ENCODE measurements around the gene TMEM135. TPM values are rescaled to one million over a fixed set of nuclear protein-coding genes. Genes with fewer than 3 reads are reported as not detected.

TMEM135 gene
- polyA plus RNA-seq, 1 of the 3 experiments (the other 2 are of a cell fraction): 3.0 TPM

GRCh38 chr11:87134524-87135106 is 96.9 kb downstream of the TMEM135 start:
- H3K27me3 ChIP-seq (ENCODE audit: insufficient read depth): no peaks in the 10 kb centered on the region
- CTCF ChIA-PET: interaction anchor here (1.2 kb wide), 1 partner anchor 144 kb away, joined by 3 read pairs; no protein-coding TSS in a partner anchor
- no peak for DNase-seq
- H3K9ac ChIP-seq: no peak overlapping the region
- no peaks in the 10 kb centered on the region; a peak in 1 of 4 replicates for H3K4me1 ChIP-seq (ENCODE audit: control insufficient read depth in 1 of 2, insufficient read depth in 2 of 2, low read depth in 1 of 2, low read length in 1 of 2)
- peaks cover 0 to 4% of the 10 kb centered on the region in 2 experiments for H3K36me3 ChIP-seq (replicated peaks in 1 of 2; ENCODE audit: control insufficient read depth in 1 of 2, insufficient read depth in 2 of 2, low read length in 1 of 2)
- H2AFZ ChIP-seq (ENCODE audit: low read depth): no peak overlapping the region
- H3K79me2 ChIP-seq (ENCODE audit: insufficient read depth): no peaks in the 10 kb centered on the region
- no peak overlapping the region for H3K4me2 ChIP-seq
- no peak overlapping the region for H3K27ac ChIP-seq (ENCODE audit: low read depth in 2 of 2, low read length in 1 of 2)
- H3F3A ChIP-seq (replicated peaks; ENCODE audit: insufficient read depth): no peaks in the 10 kb centered on the region
- H4K20me1 ChIP-seq (ENCODE audit: insufficient read depth): no peaks in the 10 kb centered on the region
- 100% methylated on average over 1 of the region's 1 CpG for WGBS (ENCODE audit: low lambda C conversion rate)
- H3K4me3 ChIP-seq (ENCODE audit: low read depth in 2 of 2, low read length in 1 of 2): no peak overlapping the region
- POLR2A ChIA-PET: no interaction called here
- TF ChIP-seq RFX5 (IDR thresholded peaks at IDR 0.05; ENCODE audit: low read length) (no peak), SIN3A (IDR thresholded peaks at IDR 0.05; ENCODE audit: borderline replicate concordance, low read depth, low read length) (no peak)
- no peaks in the 10 kb centered on the region for H3K9me2 ChIP-seq
- H3K9me3 ChIP-seq: no peaks in the 10 kb centered on the region

- DNase-seq: no peak
- Histone ChIP-seq H3K27ac (ENCODE audit: low read depth in 2 of 2, low read length in 1 of 2) (no peak overlapping the region), H3K4me1 (ENCODE audit: control insufficient read depth in 1 of 2, insufficient read depth in 2 of 2, low read depth in 1 of 2, low read length in 1 of 2) (no peaks in the 10 kb centered on the region; a peak in 1 of 4 replicates), H3K27me3 (ENCODE audit: insufficient read depth) (no peaks in the 10 kb centered on the region), H3K4me3 (ENCODE audit: low read depth in 2 of 2, low read length in 1 of 2) (no peak overlapping the region), H3K9ac (no peak overlapping the region), H3K9me3 (no peaks in the 10 kb centered on the region), H3K4me2 (no peak overlapping the region), H3K36me3 (replicated peaks in 1 of 2; ENCODE audit: control insufficient read depth in 1 of 2, insufficient read depth in 2 of 2, low read length in 1 of 2) (peaks cover 0 to 4% of the 10 kb centered on the region in 2 experiments), H4K20me1 (ENCODE audit: insufficient read depth) (no peaks in the 10 kb centered on the region), H3K9me2 (no peaks in the 10 kb centered on the region), H3K79me2 (ENCODE audit: insufficient read depth) (no peaks in the 10 kb centered on the region), H2AFZ (ENCODE audit: low read depth) (no peak overlapping the region), H3F3A (replicated peaks; ENCODE audit: insufficient read depth) (no peaks in the 10 kb centered on the region)
- POLR2A ChIA-PET: no interaction called here
- WGBS (ENCODE audit: low lambda C conversion rate): 48% methylated on average over 1 of the region's 1 CpG
- TF ChIP-seq TCF12 (IDR thresholded peaks at IDR 0.05) (no peak), MXI1 (IDR thresholded peaks at IDR 0.05; ENCODE audit: low read depth, low read length) (no peak), NRF1 (IDR thresholded peaks at IDR 0.05; ENCODE audit: low read depth, low read length) (no peak), YY1 (IDR thresholded peaks at IDR 0.05; ENCODE audit: low read depth) (no peak), CHD2 (IDR thresholded peaks at IDR 0.05; ENCODE audit: low read length, partially characterized antibody) (no peak), ELF1 (IDR thresholded peaks at IDR 0.05) (no peak), GABPA (IDR thresholded peaks at IDR 0.05; ENCODE audit: low read depth) (no peak), JUND (IDR thresholded peaks at IDR 0.05) (no peak), CTCF (IDR thresholded peaks at IDR 0.05) (no peak), GATA2 (CRISPR knock-in tag; IDR thresholded peaks at IDR 0.05) (no peak), TEAD4 (IDR thresholded peaks at IDR 0.05; ENCODE audit: borderline replicate concordance, insufficient read depth) (no peak), USF1 (IDR thresholded peaks at IDR 0.05; ENCODE audit: borderline replicate concordance, low read depth) (no peak), EP300 (IDR thresholded peaks at IDR 0.05; ENCODE audit: borderline replicate concordance in 1 of 2, low read depth in 1 of 2, low read length in 1 of 2) (no peak)
- TF ChIP-seq, protein P1, sequence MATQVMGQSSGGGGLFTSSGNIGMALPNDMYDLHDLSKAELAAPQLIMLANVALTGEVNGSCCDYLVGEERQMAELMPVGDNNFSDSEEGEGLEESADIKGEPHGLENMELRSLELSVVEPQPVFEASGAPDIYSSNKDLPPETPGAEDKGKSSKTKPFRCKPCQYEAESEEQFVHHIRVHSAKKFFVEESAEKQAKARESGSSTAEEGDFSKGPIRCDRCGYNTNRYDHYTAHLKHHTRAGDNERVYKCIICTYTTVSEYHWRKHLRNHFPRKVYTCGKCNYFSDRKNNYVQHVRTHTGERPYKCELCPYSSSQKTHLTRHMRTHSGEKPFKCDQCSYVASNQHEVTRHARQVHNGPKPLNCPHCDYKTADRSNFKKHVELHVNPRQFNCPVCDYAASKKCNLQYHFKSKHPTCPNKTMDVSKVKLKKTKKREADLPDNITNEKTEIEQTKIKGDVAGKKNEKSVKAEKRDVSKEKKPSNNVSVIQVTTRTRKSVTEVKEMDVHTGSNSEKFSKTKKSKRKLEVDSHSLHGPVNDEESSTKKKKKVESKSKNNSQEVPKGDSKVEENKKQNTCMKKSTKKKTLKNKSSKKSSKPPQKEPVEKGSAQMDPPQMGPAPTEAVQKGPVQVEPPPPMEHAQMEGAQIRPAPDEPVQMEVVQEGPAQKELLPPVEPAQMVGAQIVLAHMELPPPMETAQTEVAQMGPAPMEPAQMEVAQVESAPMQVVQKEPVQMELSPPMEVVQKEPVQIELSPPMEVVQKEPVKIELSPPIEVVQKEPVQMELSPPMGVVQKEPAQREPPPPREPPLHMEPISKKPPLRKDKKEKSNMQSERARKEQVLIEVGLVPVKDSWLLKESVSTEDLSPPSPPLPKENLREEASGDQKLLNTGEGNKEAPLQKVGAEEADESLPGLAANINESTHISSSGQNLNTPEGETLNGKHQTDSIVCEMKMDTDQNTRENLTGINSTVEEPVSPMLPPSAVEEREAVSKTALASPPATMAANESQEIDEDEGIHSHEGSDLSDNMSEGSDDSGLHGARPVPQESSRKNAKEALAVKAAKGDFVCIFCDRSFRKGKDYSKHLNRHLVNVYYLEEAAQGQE (IDR thresholded peaks at IDR 0.05; ENCODE audit: low read depth, low read length): no peak
- TF ChIP-seq, protein P2, sequence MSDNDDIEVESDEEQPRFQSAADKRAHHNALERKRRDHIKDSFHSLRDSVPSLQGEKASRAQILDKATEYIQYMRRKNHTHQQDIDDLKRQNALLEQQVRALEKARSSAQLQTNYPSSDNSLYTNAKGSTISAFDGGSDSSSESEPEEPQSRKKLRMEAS (IDR thresholded peaks at IDR 0.05; ENCODE audit: low read depth): no peak
- CTCF ChIA-PET: interaction anchor here (0.8 to 1.6 kb wide), 2 partner anchors 38 to 217 kb away, joined by 3 to 4 read pairs; no protein-coding TSS in a partner anchor
Measured at GRCh38 chr11:87136236-87136635, 98.5 kb downstream of the TMEM135 start.

Measured in SK-N-SH (cell line).